ENCODE data around the gene LRRN2. TPM values are rescaled to one million over a fixed set of nuclear protein-coding genes. Genes with fewer than 3 reads are reported as not detected.

Gene LRRN2
- polyA plus RNA-seq, 1 donor from 2014 or later: 3.3 TPM

- no peaks in the 10 kb centered on the region for H3K79me2 ChIP-seq (replicated peaks; ENCODE audit: insufficient read depth, low read length)
- TF ChIP-seq SMC3 (conservative IDR thresholded peaks at IDR 0.05; ENCODE audit: poor library complexity) (no peak), TAF1 (IDR thresholded peaks at IDR 0.05; ENCODE audit: low read depth) (no peak), RAD21 (conservative IDR thresholded peaks at IDR 0.05) (no peak)
- H3K9me2 ChIP-seq (ENCODE audit: insufficient read depth, low read length): no peaks in the 10 kb centered on the region
- H3K9me3 ChIP-seq (ENCODE audit: low read length): no peaks in the 10 kb centered on the region
- H4K20me1 ChIP-seq (ENCODE audit: insufficient read depth): no peaks in the 10 kb centered on the region
- no peak overlapping the region for H2AFZ ChIP-seq (ENCODE audit: low read depth, low read length)
- H3K27ac ChIP-seq (ENCODE audit: low read length): no peak overlapping the region
- no peak overlapping the region for H3K4me3 ChIP-seq (ENCODE audit: low read length)
- no peak overlapping the region for H3K9ac ChIP-seq (ENCODE audit: low read length)
- H3K36me3 ChIP-seq (ENCODE audit: insufficient read depth, low read length): no peaks in the 10 kb centered on the region
- H3K27me3 ChIP-seq (ENCODE audit: insufficient read depth, low read depth, low read length): no peaks in the 10 kb centered on the region
- H3F3A ChIP-seq (ENCODE audit: insufficient read depth, low read length, poor library complexity, severe bottlenecking): no peaks in the 10 kb centered on the region
- no peak overlapping the region for H3K4me2 ChIP-seq (ENCODE audit: low read length)
These were observed 104.7 kb downstream of the LRRN2 start for GRCh38 chr1:204580862-204581261.

- H3K9me2 ChIP-seq (ENCODE audit: insufficient read depth, low read length): no peaks in the 10 kb centered on the region
- H3F3A ChIP-seq (ENCODE audit: insufficient read depth, low read length, poor library complexity, severe bottlenecking): no peaks in the 10 kb centered on the region
- H3K4me3 ChIP-seq (ENCODE audit: low read length): no peak overlapping the region
- no peaks in the 10 kb centered on the region for H3K27me3 ChIP-seq (ENCODE audit: insufficient read depth, low read depth, low read length)
- H3K4me2 ChIP-seq (ENCODE audit: low read length): no peak overlapping the region
- H3K27ac ChIP-seq (ENCODE audit: low read length): no peak overlapping the region
- no peaks in the 10 kb centered on the region for H3K9me3 ChIP-seq (ENCODE audit: low read length)
- no peak for TF ChIP-seq EZH2 (IDR thresholded peaks at IDR 0.05; ENCODE audit: borderline replicate concordance, insufficient read depth, low read length, poor library complexity, severe bottlenecking)
- no peak for TF ChIP-seq RAD21 (conservative IDR thresholded peaks at IDR 0.05)
- TF ChIP-seq SMC3 (conservative IDR thresholded peaks at IDR 0.05; ENCODE audit: poor library complexity): no peak
- TF ChIP-seq REST (IDR thresholded peaks at IDR 0.05; ENCODE audit: borderline replicate concordance): no peak
- no peak for TF ChIP-seq TAF1 (IDR thresholded peaks at IDR 0.05; ENCODE audit: low read depth)
- no peak for TF ChIP-seq EP300 (conservative IDR thresholded peaks at IDR 0.05; ENCODE audit: poor library complexity, severe bottlenecking)
- TF ChIP-seq CTCF (IDR thresholded peaks at IDR 0.05; ENCODE audit: poor library complexity, severe bottlenecking): no peak
- no peak for TF ChIP-seq POLR2AphosphoS5 (IDR thresholded peaks at IDR 0.05)
- TF ChIP-seq MXI1 (conservative IDR thresholded peaks at IDR 0.05; ENCODE audit: poor library complexity, severe bottlenecking): no peak
- H3K36me3 ChIP-seq (ENCODE audit: insufficient read depth, low read length): no peaks in the 10 kb centered on the region
- no peaks in the 10 kb centered on the region for H3K79me2 ChIP-seq (replicated peaks; ENCODE audit: insufficient read depth, low read length)
- H3K9ac ChIP-seq (ENCODE audit: low read length): no peak overlapping the region
- no peak overlapping the region for H2AFZ ChIP-seq (ENCODE audit: low read depth, low read length)
- H4K20me1 ChIP-seq (ENCODE audit: insufficient read depth): no peaks in the 10 kb centered on the region
These were observed 105.9 kb downstream of the LRRN2 start for GRCh38 chr1:204579681-204580080.
